Activated gamma-delta T cell treated with Interleukin-2 at 50 U/mL for 16 hours (primary cell): ENCODE measurements around the gene MRM3.
"Not testable (repeated sequence)": the region's sequence is repeated elsewhere in the genome, so short reads cannot be mapped to it uniquely, and the experiment has no call there.

Experiments used
- DNase-seq: peaks from one replicate; pipeline ENCODE4 v3.0.0-alpha.2; 2020

MRM3 gene

GRCh38 chr17:828761-829160, 46.6 kb downstream of the MRM3 start:
- no peak for DNase-seq

- not testable (repeated sequence) for DNase-seq
Measured at GRCh38 chr17:829614-830013, 47.5 kb downstream of the MRM3 start.

DNA sequence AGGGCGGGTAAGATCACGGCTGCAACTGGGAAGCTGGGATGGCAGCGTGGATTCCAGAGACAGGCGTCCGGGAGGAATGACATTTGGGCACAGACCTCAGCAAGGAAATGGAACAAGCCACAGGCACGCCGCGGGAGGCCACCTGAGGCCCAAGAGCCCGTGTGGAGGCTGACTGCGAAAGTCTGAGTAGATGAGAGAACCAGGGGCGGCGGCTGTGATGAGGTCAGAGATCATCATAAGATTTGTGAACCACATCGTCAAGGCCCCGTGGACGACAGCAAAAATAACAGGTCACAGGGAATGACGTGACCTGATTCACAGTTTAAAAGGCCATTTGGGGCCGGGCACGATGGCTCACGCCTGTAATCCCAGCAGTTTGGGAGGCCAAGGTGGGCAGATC, 48.2 kb downstream of the MRM3 start:
- DNase-seq, result no peak

GRCh38 chr17:830950-831349, 48.8 kb downstream of the MRM3 start:
- no peak for DNase-seq

- no peak for DNase-seq
Measured at GRCh38 chr17:834136-834535, 52.0 kb downstream of the MRM3 start.

DNA sequence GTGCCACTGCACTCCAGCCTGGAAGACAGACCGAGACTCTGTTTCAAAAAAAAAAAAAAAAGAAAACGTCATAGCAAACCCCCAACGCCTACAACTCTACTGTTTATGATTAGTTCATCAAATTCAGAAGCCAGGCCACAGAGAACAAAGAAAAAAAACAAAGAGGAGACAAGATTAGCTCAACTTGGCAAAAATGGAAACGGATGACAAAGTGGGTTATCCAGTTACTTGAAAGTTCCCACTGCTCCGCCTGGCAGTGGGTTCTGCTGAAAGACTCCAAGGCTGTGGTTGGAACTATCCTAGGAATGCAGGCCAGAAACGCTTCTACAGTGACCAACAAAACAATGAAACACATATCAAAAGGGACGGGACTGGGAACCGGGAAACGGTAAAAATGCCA, 53.1 kb downstream of the MRM3 start:
- no peak for DNase-seq

DNA sequence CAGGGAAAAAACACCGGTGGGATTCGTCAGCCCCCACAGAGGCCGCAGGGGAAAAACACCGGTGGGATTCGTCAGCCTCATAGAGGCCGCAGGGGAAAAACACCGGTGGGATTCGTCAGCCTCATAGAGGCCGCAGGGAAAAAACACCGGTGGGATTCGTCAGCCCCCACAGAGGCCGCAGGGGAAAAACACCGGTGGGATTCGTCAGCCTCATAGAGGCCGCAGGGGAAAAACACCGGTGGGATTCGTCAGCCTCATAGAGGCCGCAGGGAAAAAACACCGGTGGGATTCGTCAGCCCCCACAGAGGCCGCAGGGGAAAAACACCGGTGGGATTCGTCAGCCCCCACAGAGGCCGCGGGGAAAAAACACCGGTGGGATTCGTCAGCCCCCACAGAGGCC, 53.6 kb downstream of the MRM3 start:
- not testable (repeated sequence) for DNase-seq

GRCh38 chr17:836151-836550, 54.0 kb downstream of the MRM3 start:
- no peak for DNase-seq

DNA sequence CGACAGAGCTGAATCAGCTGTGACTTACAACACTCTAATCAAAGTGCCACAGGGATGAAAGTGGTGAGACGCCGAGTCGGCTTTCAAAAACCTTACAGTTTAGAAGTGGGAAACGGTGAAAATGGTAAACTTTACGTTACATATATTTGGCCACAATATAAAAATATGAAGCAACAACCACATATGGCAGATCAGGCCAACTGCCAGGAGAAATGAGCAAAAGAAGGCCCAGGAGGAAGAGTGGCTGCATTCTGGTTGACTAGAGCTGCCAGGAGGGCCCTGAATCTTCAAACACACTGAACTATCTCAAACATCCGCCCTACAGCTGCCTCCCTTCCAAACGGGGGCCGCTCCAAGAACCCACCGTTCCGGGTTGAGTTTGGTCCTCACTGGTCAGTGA, 56.3 kb downstream of the MRM3 start:
- no peak for DNase-seq

GRCh38 chr17:841313-841712, 59.2 kb downstream of the MRM3 start:
- DNase-seq, result no peak
